IMR-90 (cell line): ENCODE data around the gene SLAMF8. TPM values are rescaled to one million over a fixed set of nuclear protein-coding genes. Genes with fewer than 3 reads are reported as not detected.

ENCODE experiments used
- ATAC-seq: fragments of 200-7000 bp; cut with Tn5 transposase; 2 replicates; pipeline ENCODE4 v1.9.1; 2020; ENCODE audit warnings: low read depth, mild to moderate bottlenecking, moderate library complexity
- BruUV-seq: library from RNA; stranded (reverse); fragments of 400-500 nt; replicated peaks from 2 replicates; lab custom pipeline; 2021; lab: Mats Ljungman, UMichigan
- CTCF ChIA-PET: fragments of 300-600 bp; formaldehyde crosslinking; extraction: SDS; loops from one replicate; lab custom pipeline; 2021; ENCODE audit warnings: antibody characterized with exemption; lab: Yijun Ruan, JAX
- POLR2A ChIA-PET: fragments of 300-600 bp; sonication (Branson Sonifier 250); formaldehyde crosslinking; loops from one replicate; lab custom pipeline; 2022; ENCODE audit warnings: antibody characterized with exemption; ENCODE audit not compliant: unreplicated experiment; lab: Charles Lee
- DNase-seq: peaks from one replicate; pipeline ENCODE4 v3.0.0; 2013
- H2AFZ ChIP-seq: replicated peaks from 2 replicates; pipeline ENCODE3; 2013; ENCODE audit warnings: low read length, mild to moderate bottlenecking; ENCODE audit not compliant: poor library complexity
- H2AK5ac ChIP-seq: 2 replicates; pipeline ENCODE4 v1.6.1; 2013; ENCODE audit warnings: low read depth, low read length, inconsistent platforms
- H2AK9ac ChIP-seq: replicated peaks from 2 replicates; pipeline ENCODE3; 2013; ENCODE audit warnings: mild to moderate bottlenecking, low read depth, low read length, moderate library complexity; ENCODE audit not compliant: poor library complexity
- H2BK120ac ChIP-seq: 2 replicates; pipeline ENCODE4 v1.6.1; 2013; ENCODE audit warnings: low read depth, low read length, inconsistent platforms
- H2BK15ac ChIP-seq: 3 replicates; pipeline ENCODE4 v1.6.1; 2013; ENCODE audit warnings: low read depth, low read length, inconsistent platforms
- H2BK20ac ChIP-seq: 2 replicates; pipeline ENCODE4 v1.6.1; 2013; ENCODE audit warnings: low read depth, mild to moderate bottlenecking, inconsistent platforms, low read length, moderate library complexity
- H2BK5ac ChIP-seq: 2 replicates; pipeline ENCODE4 v1.6.1; 2013; ENCODE audit warnings: mild to moderate bottlenecking, low read depth, low read length, inconsistent platforms; ENCODE audit not compliant: poor library complexity, severe bottlenecking
- H3K14ac ChIP-seq: replicated peaks from 2 replicates; pipeline ENCODE4 v1.6.1; 2013; ENCODE audit warnings: low read depth, low read length, inconsistent platforms
- H3K18ac ChIP-seq: 2 replicates; pipeline ENCODE4 v1.6.1; 2013; ENCODE audit warnings: low read depth, low read length, control low read depth
- H3K23ac ChIP-seq: 2 replicates; pipeline ENCODE4 v1.6.1; 2013; ENCODE audit warnings: low read depth, low read length, inconsistent platforms
- H3K27ac ChIP-seq: 2 replicates; pipeline ENCODE4 v1.5.1; 2013; ENCODE audit warnings: mild to moderate bottlenecking, control low read depth, low read length; ENCODE audit not compliant: insufficient read depth
- H3K27me3 ChIP-seq: 2 replicates; pipeline ENCODE4 v1.6.1; 2013; ENCODE audit warnings: low read length; ENCODE audit not compliant: control insufficient read depth, insufficient read depth
- H3K36me3 ChIP-seq: 2 replicates; pipeline ENCODE4 v1.6.1; 2013; ENCODE audit warnings: low read length, mixed read lengths; ENCODE audit not compliant: control insufficient read depth, insufficient read depth
- H3K4ac ChIP-seq: 2 replicates; pipeline ENCODE4 v1.6.1; 2013; ENCODE audit warnings: low read depth, low read length, inconsistent platforms
- H3K4me1 ChIP-seq: 2 replicates; pipeline ENCODE4 v1.6.1; 2013; ENCODE audit warnings: low read length, mixed read lengths; ENCODE audit not compliant: control insufficient read depth, insufficient read depth
- H3K4me2 ChIP-seq: 2 replicates; pipeline ENCODE4 v1.6.1; 2013; ENCODE audit warnings: low read depth, mild to moderate bottlenecking, control low read depth, low read length, moderate library complexity
- H3K4me3 ChIP-seq: 2 replicates; pipeline ENCODE4 v1.5.1; 2013; ENCODE audit warnings: low read depth, mild to moderate bottlenecking, control low read depth, low read length, moderate library complexity; ENCODE audit not compliant: insufficient read depth
- H3K56ac ChIP-seq: 2 replicates; pipeline ENCODE4 v1.6.1; 2013; ENCODE audit warnings: low read length, inconsistent platforms; ENCODE audit not compliant: insufficient read depth; ENCODE audit errors: extremely low read depth
- H3K79me1 ChIP-seq, 2 experiments: 2 replicates each; pipeline ENCODE4 v1.6.1; 2013; ENCODE audit warnings: low read length in 2 of 2, inconsistent platforms in 1 of 2, low read depth in 1 of 2
- H3K9ac ChIP-seq: 2 replicates; pipeline ENCODE4 v1.6.1; 2013; ENCODE audit warnings: low read depth, low read length, control low read depth
- H3K9me1 ChIP-seq: 2 replicates; pipeline ENCODE4 v1.6.1; 2013; ENCODE audit warnings: low read length, inconsistent platforms; ENCODE audit not compliant: insufficient read depth
- H3K9me3 ChIP-seq: 2 replicates; pipeline ENCODE4 v1.6.1; 2013; ENCODE audit warnings: low read length; ENCODE audit not compliant: control insufficient read depth, insufficient read depth
- H4K20me1 ChIP-seq: 2 replicates; pipeline ENCODE4 v1.6.1; 2013; ENCODE audit warnings: low read length, inconsistent platforms; ENCODE audit not compliant: insufficient read depth
- H4K5ac ChIP-seq: 2 replicates; pipeline ENCODE4 v1.6.1; 2013; ENCODE audit warnings: mild to moderate bottlenecking, low read depth, low read length, control low read depth
- H4K8ac ChIP-seq, 2 experiments: 2 replicates each; pipeline ENCODE4 v1.6.1; 2013; ENCODE audit warnings: low read depth in 2 of 2, low read length in 2 of 2, control low read depth in 1 of 2, inconsistent platforms in 1 of 2
- H4K91ac ChIP-seq: 2 replicates; pipeline ENCODE4 v1.6.1; 2013; ENCODE audit warnings: low read depth, low read length, inconsistent platforms; ENCODE audit not compliant: insufficient read depth
- BHLHE40 ChIP-seq: fragments of 150-350 bp; IDR thresholded peaks from 2 replicates; pipeline ENCODE4 v1.6.1; 2016; ENCODE audit warnings: mild to moderate bottlenecking, low read depth, low read length
- CEBPB ChIP-seq: IDR thresholded peaks from 2 replicates; pipeline ENCODE4 v1.6.1; 2012; ENCODE audit warnings: low read depth, low read length, improper control_type of control experiment
- FOS ChIP-seq: fragments of 150-350 bp; IDR thresholded peaks from 2 replicates; pipeline ENCODE4 v1.6.1; 2016; ENCODE audit warnings: low read depth, low read length
- MAZ ChIP-seq: IDR thresholded peaks from 2 replicates; pipeline ENCODE4 v1.6.1; 2012; ENCODE audit warnings: low read depth, mild to moderate bottlenecking, low read length, improper control_type of control experiment, moderate library complexity, borderline replicate concordance
- POLR2A ChIP-seq: IDR thresholded peaks from 2 replicates; pipeline ENCODE4 v1.6.1; 2012; ENCODE audit warnings: mild to moderate bottlenecking, low read depth, low read length
- RAD21 ChIP-seq: IDR thresholded peaks from 2 replicates; pipeline ENCODE4 v1.6.1; 2012; ENCODE audit warnings: low read length, improper control_type of control experiment
- SMC3 ChIP-seq: fragments of 150-350 bp; IDR thresholded peaks from 2 replicates; pipeline ENCODE4 v1.6.1; 2016; ENCODE audit warnings: low read depth, mild to moderate bottlenecking, antibody characterized with exemption, low read length, moderate library complexity
- WGBS, 2 experiments: methylation state at CpG; one replicate each; pipeline versions ENCODE4 v1.1.5 to v1.1.7; 2013; ENCODE audit warnings: missing lambda C conversion rate in 2 of 2; ENCODE audit not compliant: insufficient read length in 1 of 2; ENCODE audit errors: extremely low coverage in 2 of 2; 5-methylcytosine and 5-hydroxymethylcytosine counted together
- dilution Hi-C: fragments of 300-500 bp; cut with HindIII; formaldehyde crosslinking; loops from one replicate; pipeline ENCODE4 v1.14.3; 2018; ENCODE audit warnings: low sequenced_read_pairs; ENCODE audit not compliant: unreplicated experiment
- in situ Hi-C: fragments of 300-500 bp; cut with MboI; formaldehyde crosslinking; loops from 3 replicates; pipeline ENCODE4 v1.14.3; 2019; ENCODE audit warnings: low sequenced_read_pairs, inconsistent platforms, mixed read lengths
- intact Hi-C: fragments of 100-400 bp; cut with micrococcal nuclease; formaldehyde crosslinking; loops from 2 replicates; pipeline ENCODE4 v1.10.0; 2022
- polyA plus RNA-seq, 3 experiments: library from polyadenylated mRNA; depleted of rRNA; stranded (reverse); fragments of >200 nt; gene quantifications; 2 replicates each; pipeline ENCODE4 v1.2.3, GENCODE V29; 2012; ENCODE audit warnings: low replicate concordance in 1 of 3
- total RNA-seq: library from RNA; depleted of rRNA; stranded (reverse); fragments of >200 nt; gene quantifications from 2 replicates; pipeline ENCODE4 v1.2.3, GENCODE V29; 2012
- TF ChIP-seq, protein P1 (sequence below): conservative IDR thresholded peaks from 2 replicates; pipeline ENCODE4 v1.5.1; 2012; ENCODE audit warnings: mild to moderate bottlenecking, low read depth, low read length, improper control_type of control experiment

The SLAMF8 gene
- total and polyA plus RNA-seq, 2 of the 4 experiments (the other 2 are of a cell fraction), result 0.07 TPM; not detected in 1

DNA sequence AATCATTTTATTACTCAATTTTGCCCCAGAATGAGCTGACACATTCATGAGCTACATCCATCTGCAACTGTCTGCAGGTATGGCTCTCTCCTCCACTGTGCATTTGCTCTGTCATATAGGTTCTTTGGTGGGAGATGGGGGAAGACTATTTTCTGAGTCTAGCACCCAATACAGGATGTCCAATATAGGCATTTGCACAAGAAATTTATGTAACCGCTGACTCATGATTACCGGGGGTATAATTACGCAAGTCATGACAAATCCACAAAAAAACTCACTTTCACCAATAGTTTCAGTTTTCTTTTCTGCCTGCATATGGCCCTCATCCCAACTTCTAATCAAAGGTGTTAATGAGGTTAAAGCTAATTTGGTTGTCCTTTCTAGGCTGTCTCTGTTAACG lies 53.3 kb downstream of the SLAMF8 start (continued):
- TF ChIP-seq CEBPB (peak; percentile 97), MAZ (no peak)
- TF ChIP-seq, protein P1, sequence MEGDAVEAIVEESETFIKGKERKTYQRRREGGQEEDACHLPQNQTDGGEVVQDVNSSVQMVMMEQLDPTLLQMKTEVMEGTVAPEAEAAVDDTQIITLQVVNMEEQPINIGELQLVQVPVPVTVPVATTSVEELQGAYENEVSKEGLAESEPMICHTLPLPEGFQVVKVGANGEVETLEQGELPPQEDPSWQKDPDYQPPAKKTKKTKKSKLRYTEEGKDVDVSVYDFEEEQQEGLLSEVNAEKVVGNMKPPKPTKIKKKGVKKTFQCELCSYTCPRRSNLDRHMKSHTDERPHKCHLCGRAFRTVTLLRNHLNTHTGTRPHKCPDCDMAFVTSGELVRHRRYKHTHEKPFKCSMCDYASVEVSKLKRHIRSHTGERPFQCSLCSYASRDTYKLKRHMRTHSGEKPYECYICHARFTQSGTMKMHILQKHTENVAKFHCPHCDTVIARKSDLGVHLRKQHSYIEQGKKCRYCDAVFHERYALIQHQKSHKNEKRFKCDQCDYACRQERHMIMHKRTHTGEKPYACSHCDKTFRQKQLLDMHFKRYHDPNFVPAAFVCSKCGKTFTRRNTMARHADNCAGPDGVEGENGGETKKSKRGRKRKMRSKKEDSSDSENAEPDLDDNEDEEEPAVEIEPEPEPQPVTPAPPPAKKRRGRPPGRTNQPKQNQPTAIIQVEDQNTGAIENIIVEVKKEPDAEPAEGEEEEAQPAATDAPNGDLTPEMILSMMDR, result no peak

DNA sequence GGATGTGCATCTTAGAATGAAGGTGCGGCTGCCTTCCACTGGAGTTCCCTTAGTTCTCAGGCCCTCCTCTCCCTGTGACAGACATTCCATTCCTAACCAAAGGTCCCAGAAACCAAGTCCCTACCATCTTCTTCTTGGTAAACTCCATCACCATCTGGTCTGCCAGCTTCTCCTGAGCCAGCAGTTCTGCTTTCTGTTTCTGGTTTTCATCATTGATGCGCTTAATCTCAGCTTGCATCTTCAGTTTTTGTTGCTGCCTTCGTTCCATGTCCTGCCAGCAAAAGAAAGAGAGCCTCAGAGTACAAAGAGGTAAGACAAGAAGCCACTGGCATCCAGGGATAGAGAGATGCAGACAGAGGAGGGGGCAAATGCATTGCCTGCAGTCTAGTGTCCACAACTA lies 53.8 kb downstream of the SLAMF8 start:
- no peak overlapping the region for H3K4me3 ChIP-seq
- H2BK5ac ChIP-seq, result peak overlapping the region; percentile 37
- peak overlapping the region; percentile 25 for H2BK15ac ChIP-seq
- no CpG with 5 or more reads among the region's 3 CpGs for WGBS, 2 experiments
- peak overlapping the region; percentile 35; the same call in 1 of the 2 replicates for H3K27ac ChIP-seq
- peak overlapping the region; percentile 82 for H3K4ac ChIP-seq
- TF ChIP-seq, protein P1, result no peak
- TF ChIP-seq BHLHE40 (no peak), SMC3 (no peak), RAD21 (no peak), POLR2A (no peak), FOS (no peak)
- peak overlapping the region; percentile 86 for H2BK20ac ChIP-seq
- peak overlapping the region; percentile 74; the same call in 1 of the 2 replicates for H3K4me2 ChIP-seq
- H3K9ac ChIP-seq, result no peak overlapping the region
- no peaks in the 10 kb centered on the region for H4K20me1 ChIP-seq
- peak overlapping the region; percentile 52 for H4K91ac ChIP-seq
- peak overlapping the region; percentile 69 for H2AK9ac ChIP-seq
- intact Hi-C loops (no loop called here), in situ Hi-C loops (loop anchor here (25.0 kb wide), 1 partner anchor 668 kb away; the partner anchor contains the start of gene ACKR1), dilution Hi-C loops (loop anchor here (25.0 kb wide), 1 partner anchor 93 kb away; the partner anchor contains the start of gene DUSP23)
- H3K4me1 ChIP-seq, result peaks cover 15% of the 10 kb centered on the region
- no TSS peak for BruUV-seq
- peak overlapping the region; percentile 80 for H3K18ac ChIP-seq
- peak overlapping the region; percentile 48; the same call in 1 of the 2 replicates for H3K23ac ChIP-seq
- H3K14ac ChIP-seq, result peak overlapping the region; percentile 48
- peak overlapping the region; percentile 77 for H2AK5ac ChIP-seq
- ChIA-PET CTCF (interaction anchor here (1.2 kb wide), 1 partner anchor 16 kb away, joined by 3 read pairs; no protein-coding TSS in a partner anchor), POLR2A (no interaction called here)
- peak overlapping the region; percentile 59 for H2AFZ ChIP-seq
- H3K56ac ChIP-seq, result no peak overlapping the region
- DNase-seq (no peak), ATAC-seq (no peak)
- no peaks in the 10 kb centered on the region for H3K27me3 ChIP-seq
- peak overlapping the region; percentile 69 for H2BK120ac ChIP-seq
- no peaks in the 10 kb centered on the region for H3K9me3 ChIP-seq
- H3K36me3 ChIP-seq, result no peaks in the 10 kb centered on the region
- H4K5ac ChIP-seq, result peak overlapping the region; percentile 70
- H4K8ac ChIP-seq, result peak overlapping the region; percentile 1 to 85; a peak in 2 of 4 replicates
- peaks cover 18% of the 10 kb centered on the region for H3K9me1 ChIP-seq
- H3K79me1 ChIP-seq, result no peaks in the 10 kb centered on the region
